ENCODE measurements around the gene CLTA. TPM values are rescaled to one million over a fixed set of nuclear protein-coding genes. Genes with fewer than 3 reads are reported as not detected.

The CLTA gene
- total RNA-seq, 2 experiments from 2014 or later = 32.0 to 32.8 TPM

DNA sequence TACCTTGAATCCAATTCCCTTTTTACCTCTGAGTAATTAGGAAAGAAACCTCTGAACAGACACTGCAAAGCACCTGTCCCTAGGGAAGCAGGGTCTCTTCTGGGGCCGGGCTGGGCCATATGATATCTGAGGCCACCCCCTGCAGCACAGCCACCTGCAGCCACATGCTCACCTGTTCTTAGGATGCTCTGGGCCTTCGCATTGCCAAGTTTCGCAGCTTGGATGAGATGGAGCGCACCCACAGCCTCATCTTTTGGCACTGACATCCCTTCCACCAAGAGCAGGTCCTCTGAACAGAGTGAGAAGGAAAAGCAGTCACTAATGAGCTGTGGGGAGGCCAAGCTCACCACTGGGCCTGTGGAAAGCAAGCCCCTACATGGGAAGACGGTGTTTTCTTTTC, 27.3 kb downstream of the CLTA start:
- intact Hi-C loops (cut with DNase I, micrococcal nuclease) = no loop called here
- Mint-ChIP-seq H3K4me1 (ENCODE audit: low read depth) (peaks cover 56% of the 10 kb centered on the region), H3K27me3 (no peaks in the 10 kb centered on the region), H3K9me3 (peaks cover 4% of the 10 kb centered on the region), H3K36me3 (ENCODE audit: low read depth) (peaks cover 76% of the 10 kb centered on the region), H3K27ac (peak overlapping the region; percentile 74), H3K4me3 (no peak overlapping the region)
- TF ChIP-seq, protein P1, sequence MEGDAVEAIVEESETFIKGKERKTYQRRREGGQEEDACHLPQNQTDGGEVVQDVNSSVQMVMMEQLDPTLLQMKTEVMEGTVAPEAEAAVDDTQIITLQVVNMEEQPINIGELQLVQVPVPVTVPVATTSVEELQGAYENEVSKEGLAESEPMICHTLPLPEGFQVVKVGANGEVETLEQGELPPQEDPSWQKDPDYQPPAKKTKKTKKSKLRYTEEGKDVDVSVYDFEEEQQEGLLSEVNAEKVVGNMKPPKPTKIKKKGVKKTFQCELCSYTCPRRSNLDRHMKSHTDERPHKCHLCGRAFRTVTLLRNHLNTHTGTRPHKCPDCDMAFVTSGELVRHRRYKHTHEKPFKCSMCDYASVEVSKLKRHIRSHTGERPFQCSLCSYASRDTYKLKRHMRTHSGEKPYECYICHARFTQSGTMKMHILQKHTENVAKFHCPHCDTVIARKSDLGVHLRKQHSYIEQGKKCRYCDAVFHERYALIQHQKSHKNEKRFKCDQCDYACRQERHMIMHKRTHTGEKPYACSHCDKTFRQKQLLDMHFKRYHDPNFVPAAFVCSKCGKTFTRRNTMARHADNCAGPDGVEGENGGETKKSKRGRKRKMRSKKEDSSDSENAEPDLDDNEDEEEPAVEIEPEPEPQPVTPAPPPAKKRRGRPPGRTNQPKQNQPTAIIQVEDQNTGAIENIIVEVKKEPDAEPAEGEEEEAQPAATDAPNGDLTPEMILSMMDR (IDR thresholded peaks at IDR 0.05) = no peak
- CTCF ChIA-PET = no interaction called here
- Histone ChIP-seq H3K27me3 (ENCODE audit: control insufficient read depth in 1 of 2, insufficient read depth in 2 of 2, low read length in 2 of 2) (no peaks in the 10 kb centered on the region), H3K27ac (ENCODE audit: low read depth in 1 of 2, low read length in 2 of 2) (no peak overlapping the region), H3K9me3 (ENCODE audit: control insufficient read depth in 1 of 2, insufficient read depth in 1 of 2, low read length in 2 of 2) (peaks cover 7 to 9% of the 10 kb centered on the region in 2 experiments), H3K4me3 (ENCODE audit: low read length) (no peak overlapping the region), H3K4me1 (ENCODE audit: insufficient read depth, low read length) (peaks cover 19% of the 10 kb centered on the region), H3K36me3 (ENCODE audit: insufficient read depth, low read length) (peaks cover 70% of the 10 kb centered on the region)
- POLR2A ChIA-PET = no interaction called here
- ATAC-seq (ENCODE audit: poor library complexity) (no peak), DNase-seq (no peak)

DNA sequence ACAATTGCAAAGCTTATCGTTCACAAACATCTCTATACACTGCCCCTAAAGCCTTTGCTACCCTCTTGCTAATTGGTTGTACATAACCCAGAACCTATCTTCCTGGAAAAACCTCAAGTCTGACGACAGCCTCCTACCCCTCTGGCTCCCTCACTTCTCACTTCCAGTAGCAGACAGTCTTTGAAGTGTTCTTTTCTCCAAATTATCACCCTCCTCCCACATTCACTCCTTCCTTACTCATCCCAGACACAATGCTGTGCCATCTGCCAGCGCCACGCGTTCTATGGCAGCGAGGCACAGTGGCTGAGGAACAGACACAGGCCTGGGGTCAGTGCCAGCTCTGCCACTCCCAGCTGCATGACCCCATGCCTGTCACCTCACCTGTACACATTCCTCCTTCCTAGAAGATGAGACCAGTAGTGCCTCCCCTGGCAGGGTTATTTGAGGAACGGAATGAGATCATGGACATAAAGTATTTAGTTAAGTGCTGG, 27.7 kb downstream of the CLTA start:
- no peak for ATAC-seq (ENCODE audit: poor library complexity)
- DNase-seq = peak in 1 of 14 experiments; percentile 33
- peaks cover 70% of the 10 kb centered on the region for H3K36me3 ChIP-seq (ENCODE audit: insufficient read depth, low read length)
- intact Hi-C loops (cut with DNase I, micrococcal nuclease) = no loop called here
- peaks cover 51% of the 10 kb centered on the region for H3K4me1 Mint-ChIP-seq (ENCODE audit: low read depth)
- H3K9me3 ChIP-seq (ENCODE audit: control insufficient read depth in 1 of 2, insufficient read depth in 1 of 2, low read length in 2 of 2) = peaks cover 7 to 9% of the 10 kb centered on the region in 2 experiments
- H3K27ac Mint-ChIP-seq = peak overlapping the region; percentile 74
- H3K36me3 Mint-ChIP-seq (ENCODE audit: low read depth) = peaks cover 76% of the 10 kb centered on the region
- H3K27ac ChIP-seq (ENCODE audit: low read depth in 1 of 2, low read length in 2 of 2) = no peak overlapping the region
- no peaks in the 10 kb centered on the region for H3K27me3 Mint-ChIP-seq
- H3K4me3 Mint-ChIP-seq = no peak overlapping the region
- no peak overlapping the region for H3K4me3 ChIP-seq (ENCODE audit: low read length)
- no peaks in the 10 kb centered on the region for H3K27me3 ChIP-seq (ENCODE audit: control insufficient read depth in 1 of 2, insufficient read depth in 2 of 2, low read length in 2 of 2)
- H3K9me3 Mint-ChIP-seq = peaks cover 4% of the 10 kb centered on the region
- TF ChIP-seq, protein P1 (IDR thresholded peaks at IDR 0.05) = no peak
- peaks cover 19% of the 10 kb centered on the region for H3K4me1 ChIP-seq (ENCODE audit: insufficient read depth, low read length)
- ChIA-PET CTCF (no interaction called here), POLR2A (no interaction called here)

DNA sequence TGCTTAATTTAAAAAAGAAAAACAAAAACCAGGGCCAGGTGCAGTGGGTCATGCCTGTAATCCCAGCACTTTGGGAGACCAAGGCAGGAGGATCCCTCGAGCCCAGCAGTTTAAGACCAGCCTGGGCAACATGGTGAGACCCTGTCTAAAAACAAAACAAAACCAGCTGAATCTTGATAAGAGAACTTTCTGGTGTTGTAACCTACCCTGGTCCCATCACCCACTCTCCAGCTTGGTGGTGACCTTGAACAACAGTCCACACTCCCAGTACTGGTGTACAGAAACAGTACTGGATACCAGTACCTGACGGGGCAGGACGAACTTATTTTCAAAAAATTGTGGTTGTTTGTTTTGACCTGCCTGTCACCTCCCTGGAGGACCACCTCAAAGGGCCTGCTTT, 30.9 kb downstream of the CLTA start:
- no peak for ATAC-seq (ENCODE audit: poor library complexity)
- Histone ChIP-seq H3K27me3 (ENCODE audit: control insufficient read depth in 1 of 2, insufficient read depth in 2 of 2, low read length in 2 of 2) (no peaks in the 10 kb centered on the region), H3K4me3 (ENCODE audit: low read length) (no peak overlapping the region), H3K36me3 (ENCODE audit: insufficient read depth, low read length) (peaks cover 79% of the 10 kb centered on the region), H3K4me1 (ENCODE audit: insufficient read depth, low read length) (peaks cover 19% of the 10 kb centered on the region), H3K9me3 (ENCODE audit: control insufficient read depth in 1 of 2, insufficient read depth in 1 of 2, low read length in 2 of 2) (peaks cover 7 to 15% of the 10 kb centered on the region in 2 experiments), H3K27ac (ENCODE audit: low read depth in 1 of 2, low read length in 2 of 2) (no peak overlapping the region)
- Mint-ChIP-seq H3K4me3 (no peak overlapping the region), H3K36me3 (ENCODE audit: low read depth) (peaks cover 86% of the 10 kb centered on the region), H3K9me3 (peaks cover 4% of the 10 kb centered on the region), H3K27ac (no peak overlapping the region), H3K4me1 (ENCODE audit: low read depth) (peaks cover 30% of the 10 kb centered on the region), H3K27me3 (no peaks in the 10 kb centered on the region)
- CTCF ChIA-PET = no interaction called here
- TF ChIP-seq, protein P1 (IDR thresholded peaks at IDR 0.05) = no peak
- DNase-seq = no peak
- POLR2A ChIA-PET = no interaction called here
- intact Hi-C loops (cut with DNase I, micrococcal nuclease) = no loop called here

Measured in CD4-positive, alpha-beta T cell (primary cell).